ENCODE measurements around the gene SLC2A6. TPM values are rescaled to one million over a fixed set of nuclear protein-coding genes. Genes with fewer than 3 reads are reported as not detected.

Gene SLC2A6
- total RNA-seq, 1 experiment from 2014 or later, result 10.6 TPM

- no peaks in the 10 kb centered on the region for H3K79me2 ChIP-seq (ENCODE audit: low read length)
- H3K9me2 ChIP-seq (replicated peaks; ENCODE audit: insufficient read depth, low read length), result no peaks in the 10 kb centered on the region
- no peak overlapping the region for H3K4me2 ChIP-seq (ENCODE audit: low read depth, low read length, poor library complexity, severe bottlenecking)
- H3K9ac ChIP-seq (ENCODE audit: low read length), result no peak overlapping the region
- no peak overlapping the region for H3K27ac ChIP-seq (ENCODE audit: low read length)
- H2AFZ ChIP-seq (ENCODE audit: low read length), result no peak overlapping the region
- H4K20me1 ChIP-seq (ENCODE audit: insufficient read depth, low read depth, low read length), result no peaks in the 10 kb centered on the region
- no peaks in the 10 kb centered on the region for H3K4me1 ChIP-seq (ENCODE audit: low read length)
- no peaks in the 10 kb centered on the region for H3K27me3 ChIP-seq (ENCODE audit: low read length)
- DNase-seq, result no peak
- H3K4me3 ChIP-seq (ENCODE audit: low read length), result no peak overlapping the region
- no peaks in the 10 kb centered on the region for H3K36me3 ChIP-seq (ENCODE audit: insufficient read depth, low read length)
- H3K9me3 ChIP-seq (ENCODE audit: low read length), result 0 out of 2 replicates have a peak, but pooled peaks cover 4% of the 10 kb centered on the region
Observed at GRCh38 chr9:133505901-133506652, 27.2 kb upstream of the SLC2A6 start.

GRCh38 chr9:133505186-133505830 is 26.4 kb upstream of the SLC2A6 start:
- H3K4me3 ChIP-seq (ENCODE audit: low read length), result no peak overlapping the region
- H3K4me2 ChIP-seq (ENCODE audit: low read depth, low read length, poor library complexity, severe bottlenecking), result no peak overlapping the region
- H2AFZ ChIP-seq (ENCODE audit: low read length), result no peak overlapping the region
- no peaks in the 10 kb centered on the region for H4K20me1 ChIP-seq (ENCODE audit: insufficient read depth, low read depth, low read length)
- no peaks in the 10 kb centered on the region for H3K27me3 ChIP-seq (ENCODE audit: low read length)
- no peaks in the 10 kb centered on the region for H3K9me2 ChIP-seq (replicated peaks; ENCODE audit: insufficient read depth, low read length)
- H3K9ac ChIP-seq (ENCODE audit: low read length), result no peak overlapping the region
- no peaks in the 10 kb centered on the region for H3K36me3 ChIP-seq (ENCODE audit: insufficient read depth, low read length)
- H3K9me3 ChIP-seq (ENCODE audit: low read length), result 0 out of 2 replicates have a peak, but pooled peaks cover 4% of the 10 kb centered on the region
- H3K27ac ChIP-seq (ENCODE audit: low read length), result no peak overlapping the region
- DNase-seq, result no peak
- no peaks in the 10 kb centered on the region for H3K79me2 ChIP-seq (ENCODE audit: low read length)
- no peaks in the 10 kb centered on the region for H3K4me1 ChIP-seq (ENCODE audit: low read length)

GRCh38 chr9:133502112-133502511 is 23.2 kb upstream of the SLC2A6 start:
- H4K20me1 ChIP-seq (ENCODE audit: insufficient read depth, low read depth, low read length), result no peaks in the 10 kb centered on the region

GRCh38 chr9:133499892-133500270 is 21.0 kb upstream of the SLC2A6 start:
- H3K79me2 ChIP-seq (ENCODE audit: low read length), result no peaks in the 10 kb centered on the region
- H3K9ac ChIP-seq (ENCODE audit: low read length), result no peak overlapping the region
- H4K20me1 ChIP-seq (ENCODE audit: insufficient read depth, low read depth, low read length), result no peaks in the 10 kb centered on the region
- no peak overlapping the region for H3K4me3 ChIP-seq (ENCODE audit: low read length)
- H3K27me3 ChIP-seq (ENCODE audit: low read length), result no peaks in the 10 kb centered on the region
- no peak overlapping the region for H3K27ac ChIP-seq (ENCODE audit: low read length)
- no peaks in the 10 kb centered on the region for H3K36me3 ChIP-seq (ENCODE audit: insufficient read depth, low read length)
- no peak overlapping the region for H2AFZ ChIP-seq (ENCODE audit: low read length)
- H3K9me2 ChIP-seq (replicated peaks; ENCODE audit: insufficient read depth, low read length), result no peaks in the 10 kb centered on the region
- 0 out of 2 replicates have a peak, but pooled peaks cover 4% of the 10 kb centered on the region for H3K9me3 ChIP-seq (ENCODE audit: low read length)
- H3K4me2 ChIP-seq (ENCODE audit: low read depth, low read length, poor library complexity, severe bottlenecking), result no peak overlapping the region
- DNase-seq, result no peak
- H3K4me1 ChIP-seq (ENCODE audit: low read length), result no peaks in the 10 kb centered on the region

More at GRCh38 chr9:133502112-133502511, 23.2 kb upstream of the SLC2A6 start:
- Histone ChIP-seq H3K9me3 (ENCODE audit: low read length) (0 out of 2 replicates have a peak, but pooled peaks cover 4% of the 10 kb centered on the region), H3K79me2 (ENCODE audit: low read length) (no peaks in the 10 kb centered on the region), H3K4me1 (ENCODE audit: low read length) (no peaks in the 10 kb centered on the region), H3K36me3 (ENCODE audit: insufficient read depth, low read length) (no peaks in the 10 kb centered on the region), H3K27ac (ENCODE audit: low read length) (no peak overlapping the region), H3K4me3 (ENCODE audit: low read length) (no peak overlapping the region), H3K4me2 (ENCODE audit: low read depth, low read length, poor library complexity, severe bottlenecking) (no peak overlapping the region), H3K9ac (ENCODE audit: low read length) (no peak overlapping the region), H3K27me3 (ENCODE audit: low read length) (no peaks in the 10 kb centered on the region), H3K9me2 (replicated peaks; ENCODE audit: insufficient read depth, low read length) (no peaks in the 10 kb centered on the region), H2AFZ (ENCODE audit: low read length) (no peak overlapping the region)
- no peak for DNase-seq

- H3K4me3 ChIP-seq (ENCODE audit: low read length), result no peak overlapping the region
- H3K9me3 ChIP-seq (ENCODE audit: low read length), result 0 out of 2 replicates have a peak, but pooled peaks cover 4% of the 10 kb centered on the region
- no peaks in the 10 kb centered on the region for H4K20me1 ChIP-seq (ENCODE audit: insufficient read depth, low read depth, low read length)
- H3K9ac ChIP-seq (ENCODE audit: low read length), result no peak overlapping the region
- H3K4me1 ChIP-seq (ENCODE audit: low read length), result no peaks in the 10 kb centered on the region
- H3K79me2 ChIP-seq (ENCODE audit: low read length), result no peaks in the 10 kb centered on the region
- H3K36me3 ChIP-seq (ENCODE audit: insufficient read depth, low read length), result no peaks in the 10 kb centered on the region
- no peaks in the 10 kb centered on the region for H3K9me2 ChIP-seq (replicated peaks; ENCODE audit: insufficient read depth, low read length)
- no peak overlapping the region for H3K4me2 ChIP-seq (ENCODE audit: low read depth, low read length, poor library complexity, severe bottlenecking)
- no peaks in the 10 kb centered on the region for H3K27me3 ChIP-seq (ENCODE audit: low read length)
- no peak overlapping the region for H3K27ac ChIP-seq (ENCODE audit: low read length)
- no peak for DNase-seq
- no peak overlapping the region for H2AFZ ChIP-seq (ENCODE audit: low read length)
Observed at GRCh38 chr9:133499132-133499891, 20.4 kb upstream of the SLC2A6 start.

- Histone ChIP-seq H3K27ac (ENCODE audit: low read length) (no peak overlapping the region), H3K79me2 (ENCODE audit: low read length) (no peaks in the 10 kb centered on the region), H3K9ac (ENCODE audit: low read length) (no peak overlapping the region), H3K36me3 (ENCODE audit: insufficient read depth, low read length) (no peaks in the 10 kb centered on the region), H3K27me3 (ENCODE audit: low read length) (no peaks in the 10 kb centered on the region), H3K9me2 (replicated peaks; ENCODE audit: insufficient read depth, low read length) (no peaks in the 10 kb centered on the region), H4K20me1 (ENCODE audit: insufficient read depth, low read depth, low read length) (no peaks in the 10 kb centered on the region), H3K4me1 (ENCODE audit: low read length) (no peaks in the 10 kb centered on the region), H3K4me3 (ENCODE audit: low read length) (no peak overlapping the region), H3K9me3 (ENCODE audit: low read length) (0 out of 2 replicates have a peak, but pooled peaks cover 4% of the 10 kb centered on the region), H2AFZ (ENCODE audit: low read length) (no peak overlapping the region), H3K4me2 (ENCODE audit: low read depth, low read length, poor library complexity, severe bottlenecking) (no peak overlapping the region)
- no peak for DNase-seq
Observed at GRCh38 chr9:133496861-133497842, 18.3 kb upstream of the SLC2A6 start.

- Histone ChIP-seq H3K79me2 (ENCODE audit: low read length) (no peaks in the 10 kb centered on the region), H3K9me3 (ENCODE audit: low read length) (no peaks in the 10 kb centered on the region), H3K4me3 (ENCODE audit: low read length) (no peak overlapping the region), H3K9ac (ENCODE audit: low read length) (no peak overlapping the region), H3K9me2 (replicated peaks; ENCODE audit: insufficient read depth, low read length) (no peaks in the 10 kb centered on the region), H3K4me1 (ENCODE audit: low read length) (no peaks in the 10 kb centered on the region), H4K20me1 (ENCODE audit: insufficient read depth, low read depth, low read length) (no peaks in the 10 kb centered on the region), H3K4me2 (ENCODE audit: low read depth, low read length, poor library complexity, severe bottlenecking) (no peak overlapping the region), H3K27me3 (ENCODE audit: low read length) (no peaks in the 10 kb centered on the region), H2AFZ (ENCODE audit: low read length) (no peak overlapping the region), H3K36me3 (ENCODE audit: insufficient read depth, low read length) (no peaks in the 10 kb centered on the region), H3K27ac (ENCODE audit: low read length) (no peak overlapping the region)
- no peak for DNase-seq
Observed at GRCh38 chr9:133495327-133496293, 16.7 kb upstream of the SLC2A6 start.
